ENCODE measurements around the gene FAM169A. TPM values are rescaled to one million over a fixed set of nuclear protein-coding genes. Genes with fewer than 3 reads are reported as not detected.
"Not testable (repeated sequence)": the region's sequence is repeated elsewhere in the genome, so short reads cannot be mapped to it uniquely, and the experiment has no call there.

The FAM169A gene
- total RNA-seq, 5 donors from 2014 or later (not counting 1 experiment from before 2014, with no cell fraction given): 12.5 to 15.9 (median 12.6) TPM

DNA sequence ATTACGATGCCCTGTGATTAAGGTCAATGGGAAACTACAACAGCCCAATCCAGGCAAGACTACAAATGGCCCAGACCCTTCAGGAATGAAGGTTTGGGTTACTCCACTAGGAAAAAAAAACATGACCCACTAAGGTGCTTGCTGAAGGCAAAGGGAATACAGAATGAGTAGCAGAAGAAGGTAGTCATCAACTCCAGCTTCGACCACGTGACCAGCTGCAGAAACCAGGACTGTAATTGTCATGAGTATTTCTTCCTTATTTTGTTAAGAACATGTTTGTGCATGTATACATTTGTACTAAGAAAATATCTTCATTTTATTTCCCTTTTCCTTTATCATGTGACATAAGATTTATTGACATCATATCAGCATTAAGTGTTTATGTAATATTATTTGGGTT lies 74.5 kb downstream of the FAM169A start:
- CTCF ChIA-PET: not testable (repeated sequence)

GRCh38 chr5:74787424-74787823 lies 78.8 kb downstream of the FAM169A start:
- Histone ChIP-seq H3K4me3 (ENCODE audit: control insufficient read depth in 1 of 2, extremely low read depth in 1 of 2, low read length in 1 of 2) (no peak overlapping the region), H3K9me3 (no peaks in the 10 kb centered on the region), H3K4me1 (ENCODE audit: control insufficient read depth in 1 of 2, extremely low read depth in 1 of 2, insufficient read depth in 2 of 2, low read length in 2 of 2) (no peaks in the 10 kb centered on the region), H3K36me3 (ENCODE audit: control insufficient read depth in 2 of 2, extremely low read depth in 1 of 2, insufficient read depth in 1 of 2, low read length in 1 of 2) (peaks cover 0 to 18% of the 10 kb centered on the region in 2 donors), H3K27ac (ENCODE audit: low read length) (no peak overlapping the region), H3K27me3 (replicated peaks in 1 of 2; ENCODE audit: control insufficient read depth in 2 of 2, extremely low read depth in 1 of 2, insufficient read depth in 2 of 2, low read length in 1 of 2) (no peaks in the 10 kb centered on the region)
- no peak overlapping the region for H3K4me3 Mint-ChIP-seq
- ChIA-PET POLR2A (no interaction called here), CTCF (no interaction called here)
- H3K9me3 Mint-ChIP-seq: no peaks in the 10 kb centered on the region
- no peaks in the 10 kb centered on the region for H3K27me3 Mint-ChIP-seq
- no peaks in the 10 kb centered on the region for H3K4me1 Mint-ChIP-seq
- 76% methylated on average over 2 of the region's 6 CpGs for WGBS (ENCODE audit: insufficient coverage)
- ATAC-seq (replicated peaks in 1 of 4) (no peak), DNase-seq (no peak)
- no peak overlapping the region for H3K27ac Mint-ChIP-seq
- peaks cover 49% of the 10 kb centered on the region for H3K36me3 Mint-ChIP-seq

More for the DNA sequence above, 74.5 kb downstream of the FAM169A start:
- H3K9me3 ChIP-seq; H3K4me3 ChIP-seq (ENCODE audit: control insufficient read depth in 1 of 2, extremely low read depth in 1 of 2, low read length in 1 of 2); H3K4me1 Mint-ChIP-seq; H3K27me3 Mint-ChIP-seq; ATAC-seq (replicated peaks in 1 of 4); H3K27ac Mint-ChIP-seq; DNase-seq; H3K4me3 Mint-ChIP-seq; H3K9me3 Mint-ChIP-seq; POLR2A ChIA-PET; H3K4me1 ChIP-seq (ENCODE audit: control insufficient read depth in 1 of 2, extremely low read depth in 1 of 2, insufficient read depth in 2 of 2, low read length in 2 of 2); H3K27ac ChIP-seq (ENCODE audit: low read length); H3K27me3 ChIP-seq (replicated peaks in 1 of 2; ENCODE audit: control insufficient read depth in 2 of 2, extremely low read depth in 1 of 2, insufficient read depth in 2 of 2, low read length in 1 of 2): not testable (repeated sequence)
- H3K36me3 ChIP-seq (ENCODE audit: control insufficient read depth in 2 of 2, extremely low read depth in 1 of 2, insufficient read depth in 1 of 2, low read length in 1 of 2): peaks cover 0 to 24% of the 10 kb centered on the region in 2 donors
- peaks cover 55% of the 10 kb centered on the region for H3K36me3 Mint-ChIP-seq
- no CpG with 5 or more reads among the region's 3 CpGs for WGBS (ENCODE audit: insufficient coverage)

DNA sequence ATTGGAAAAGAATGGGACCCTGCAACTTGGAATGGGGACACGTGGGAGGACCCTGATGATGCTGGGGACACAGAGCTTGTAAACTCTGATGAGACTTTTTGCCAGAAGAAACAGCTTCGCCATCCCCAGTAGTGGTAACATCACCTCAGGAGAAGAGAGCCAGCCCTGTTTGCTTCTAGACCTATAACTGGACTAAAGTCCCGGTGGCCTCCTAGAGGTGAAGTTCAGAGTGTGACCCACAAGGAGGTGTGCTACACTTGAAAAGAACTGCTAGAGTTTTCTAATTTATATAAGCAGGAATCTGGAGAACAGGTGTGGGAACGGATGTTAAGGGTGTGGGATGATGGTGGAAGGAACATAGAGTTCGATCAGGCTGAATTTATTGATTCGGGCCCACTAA lies 79.3 kb downstream of the FAM169A start:
- H3K27me3 ChIP-seq (replicated peaks in 1 of 2; ENCODE audit: control insufficient read depth in 2 of 2, extremely low read depth in 1 of 2, insufficient read depth in 2 of 2, low read length in 1 of 2): no peaks in the 10 kb centered on the region
- H3K27ac Mint-ChIP-seq: no peak overlapping the region
- H3K9me3 Mint-ChIP-seq: no peaks in the 10 kb centered on the region
- no peak overlapping the region for H3K4me3 Mint-ChIP-seq
- DNase-seq (no peak), ATAC-seq (replicated peaks in 1 of 4) (no peak)
- H3K27ac ChIP-seq (ENCODE audit: low read length): no peak overlapping the region
- ChIA-PET CTCF (no interaction called here), POLR2A (no interaction called here)
- H3K4me3 ChIP-seq (ENCODE audit: control insufficient read depth in 1 of 2, extremely low read depth in 1 of 2, low read length in 1 of 2): no peak overlapping the region
- no peaks in the 10 kb centered on the region for H3K4me1 ChIP-seq (ENCODE audit: control insufficient read depth in 1 of 2, extremely low read depth in 1 of 2, insufficient read depth in 2 of 2, low read length in 2 of 2)
- no peaks in the 10 kb centered on the region for H3K4me1 Mint-ChIP-seq
- H3K27me3 Mint-ChIP-seq: no peaks in the 10 kb centered on the region
- no peaks in the 10 kb centered on the region for H3K9me3 ChIP-seq
- peaks cover 0 to 18% of the 10 kb centered on the region in 2 donors for H3K36me3 ChIP-seq (ENCODE audit: control insufficient read depth in 2 of 2, extremely low read depth in 1 of 2, insufficient read depth in 1 of 2, low read length in 1 of 2)
- H3K36me3 Mint-ChIP-seq: peaks cover 43% of the 10 kb centered on the region
- WGBS (ENCODE audit: insufficient coverage): 94% methylated on average over 6 of the region's 6 CpGs

DNA sequence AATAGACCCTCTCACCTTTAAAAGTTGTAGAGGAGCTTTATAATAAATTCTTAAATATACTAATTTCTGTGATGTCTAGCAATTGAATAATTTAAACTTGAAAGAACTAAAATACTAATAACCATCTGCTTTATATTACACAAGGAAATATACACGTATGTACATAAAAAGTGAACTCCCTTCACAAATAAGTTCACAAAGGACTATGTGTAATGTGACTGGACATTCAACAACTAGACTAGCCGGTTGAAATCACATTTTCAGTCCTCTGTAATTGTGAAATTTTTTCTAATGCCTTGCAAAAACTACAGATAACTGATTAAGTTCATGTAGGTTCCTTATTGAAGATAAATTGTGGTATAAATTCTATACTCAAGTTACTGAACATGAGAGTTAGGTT lies 87.6 kb downstream of the FAM169A start:
- CTCF ChIA-PET: no interaction called here
- Mint-ChIP-seq H3K9me3 (no peaks in the 10 kb centered on the region), H3K4me3 (no peak overlapping the region), H3K27ac (peak overlapping the region in 1 of 2 donors; percentile 22), H3K4me1 (no peaks in the 10 kb centered on the region), H3K27me3 (no peaks in the 10 kb centered on the region), H3K36me3 (peaks cover 6% of the 10 kb centered on the region)
- POLR2A ChIA-PET: no interaction called here
- no peak overlapping the region for H3K4me3 ChIP-seq (ENCODE audit: control insufficient read depth in 1 of 2, extremely low read depth in 1 of 2, low read length in 1 of 2)
- peaks cover 7 to 35% of the 10 kb centered on the region in 2 donors for H3K36me3 ChIP-seq (ENCODE audit: control insufficient read depth in 2 of 2, extremely low read depth in 1 of 2, insufficient read depth in 1 of 2, low read length in 1 of 2)
- DNase-seq: no peak
- no peak for ATAC-seq (replicated peaks in 1 of 4)
- H3K4me1 ChIP-seq (ENCODE audit: control insufficient read depth in 1 of 2, extremely low read depth in 1 of 2, insufficient read depth in 2 of 2, low read length in 2 of 2): no peaks in the 10 kb centered on the region
- H3K9me3 ChIP-seq: no peaks in the 10 kb centered on the region
- H3K27ac ChIP-seq (ENCODE audit: low read length): no peak overlapping the region
- no peaks in the 10 kb centered on the region for H3K27me3 ChIP-seq (replicated peaks in 1 of 2; ENCODE audit: control insufficient read depth in 2 of 2, extremely low read depth in 1 of 2, insufficient read depth in 2 of 2, low read length in 1 of 2)
- WGBS (ENCODE audit: insufficient coverage): no CpG with 5 or more reads among the region's 2 CpGs

DNA sequence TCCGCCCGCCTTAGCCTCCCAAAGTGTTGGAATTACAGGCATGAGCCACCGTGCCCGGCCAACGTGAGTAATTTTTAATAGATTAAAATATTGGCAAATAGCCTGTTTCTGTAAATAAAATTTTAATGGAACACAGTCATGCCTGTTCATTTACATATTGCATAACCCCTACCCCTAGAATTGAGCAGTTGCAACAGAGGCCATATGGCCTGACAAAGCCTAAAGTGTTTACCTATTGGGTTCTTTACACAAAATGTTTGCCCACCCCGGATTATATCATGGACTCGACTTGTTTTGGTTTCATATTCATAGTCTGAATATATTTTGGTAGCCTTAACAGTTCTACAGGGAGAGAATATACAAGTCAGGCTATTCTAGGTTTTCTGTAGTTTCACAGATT lies 93.8 kb downstream of the FAM169A start:
- Mint-ChIP-seq H3K27me3 (no peaks in the 10 kb centered on the region), H3K9me3 (no peaks in the 10 kb centered on the region), H3K36me3 (peaks cover 28% of the 10 kb centered on the region), H3K27ac (no peak overlapping the region), H3K4me1 (peaks cover 7 to 22% (median 21%) of the 10 kb centered on the region in 3 donors), H3K4me3 (no peak overlapping the region)
- peaks cover 14 to 60% of the 10 kb centered on the region in 2 donors for H3K36me3 ChIP-seq (ENCODE audit: control insufficient read depth in 2 of 2, extremely low read depth in 1 of 2, insufficient read depth in 1 of 2, low read length in 1 of 2)
- H3K4me3 ChIP-seq (ENCODE audit: control insufficient read depth in 1 of 2, extremely low read depth in 1 of 2, low read length in 1 of 2): no peak overlapping the region
- POLR2A ChIA-PET: no interaction called here
- H3K27me3 ChIP-seq (replicated peaks in 1 of 2; ENCODE audit: control insufficient read depth in 2 of 2, extremely low read depth in 1 of 2, insufficient read depth in 2 of 2, low read length in 1 of 2): no peaks in the 10 kb centered on the region
- peaks cover 8 to 9% of the 10 kb centered on the region in 2 experiments for H3K4me1 ChIP-seq (ENCODE audit: control insufficient read depth in 1 of 2, extremely low read depth in 1 of 2, insufficient read depth in 2 of 2, low read length in 2 of 2)
- no peak for DNase-seq
- ATAC-seq (replicated peaks in 1 of 4): no peak
- H3K9me3 ChIP-seq: no peaks in the 10 kb centered on the region
- H3K27ac ChIP-seq (ENCODE audit: low read length): no peak overlapping the region
- WGBS (ENCODE audit: insufficient coverage): no CpG with 5 or more reads among the region's 7 CpGs
- CTCF ChIA-PET: interaction anchor here (0.6 kb wide), 2 partner anchors 9 to 1489 kb away, joined by 3 to 4 read pairs; no protein-coding TSS in a partner anchor

DNA sequence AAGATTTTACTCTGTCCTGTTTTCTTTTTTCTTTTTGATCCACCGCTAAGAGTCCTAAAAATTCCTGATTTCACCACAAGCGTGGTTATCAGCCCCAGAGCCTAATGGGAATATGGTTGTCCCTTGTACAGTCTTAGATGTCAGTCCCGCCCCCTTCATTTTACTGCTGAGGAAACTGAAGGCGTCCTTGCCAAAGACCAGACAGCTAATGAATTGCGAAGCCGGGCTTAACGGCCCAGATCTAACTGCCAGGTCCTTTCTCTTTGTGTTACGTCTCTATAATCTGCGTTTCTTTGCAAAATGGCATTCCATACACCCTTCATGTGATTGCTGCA lies 98.6 kb downstream of the FAM169A start:
- Mint-ChIP-seq H3K4me1 (peaks cover 23 to 47% (median 46%) of the 10 kb centered on the region in 3 donors), H3K4me3 (peak overlapping the region; percentile 99 to 100 (median 99)), H3K27ac (peak overlapping the region; percentile 94 to 97), H3K36me3 (peaks cover 17% of the 10 kb centered on the region), H3K27me3 (no peaks in the 10 kb centered on the region), H3K9me3 (no peaks in the 10 kb centered on the region)
- Histone ChIP-seq H3K4me1 (ENCODE audit: control insufficient read depth in 1 of 2, extremely low read depth in 1 of 2, insufficient read depth in 2 of 2, low read length in 2 of 2) (peaks cover 23 to 25% of the 10 kb centered on the region in 2 experiments), H3K9me3 (no peaks in the 10 kb centered on the region), H3K27ac (ENCODE audit: low read length) (peak overlapping the region; percentile 54), H3K27me3 (replicated peaks in 1 of 2; ENCODE audit: control insufficient read depth in 2 of 2, extremely low read depth in 1 of 2, insufficient read depth in 2 of 2, low read length in 1 of 2) (no peaks in the 10 kb centered on the region), H3K4me3 (ENCODE audit: control insufficient read depth in 1 of 2, extremely low read depth in 1 of 2, low read length in 1 of 2) (peak overlapping the region; percentile 76 to 96), H3K36me3 (ENCODE audit: control insufficient read depth in 2 of 2, extremely low read depth in 1 of 2, insufficient read depth in 1 of 2, low read length in 1 of 2) (peaks cover 0 to 28% of the 10 kb centered on the region in 2 donors)
- ChIA-PET CTCF (interaction anchor here in 1 of 2 donors (1.0 kb wide), 1 partner anchor 283 kb away, joined by 3 read pairs; no protein-coding TSS in a partner anchor), POLR2A (interaction anchor here in 1 of 2 donors (0.6 kb wide), 1 partner anchor 569 kb away, joined by 3 read pairs; the partner anchor contains the start of gene HMGCR)
- DNase-seq: no peak
- WGBS (ENCODE audit: insufficient coverage): 0% methylated on average over 3 of the region's 9 CpGs
- peak in 1 of 4 experiments; percentile 20 for ATAC-seq (replicated peaks in 1 of 4)
